ENCODE results near the gene TNNT3.
"Not testable (repeated sequence)": the region's sequence is repeated elsewhere in the genome, so short reads cannot be mapped to it uniquely, and the experiment has no call there.

TNNT3 gene

DNA sequence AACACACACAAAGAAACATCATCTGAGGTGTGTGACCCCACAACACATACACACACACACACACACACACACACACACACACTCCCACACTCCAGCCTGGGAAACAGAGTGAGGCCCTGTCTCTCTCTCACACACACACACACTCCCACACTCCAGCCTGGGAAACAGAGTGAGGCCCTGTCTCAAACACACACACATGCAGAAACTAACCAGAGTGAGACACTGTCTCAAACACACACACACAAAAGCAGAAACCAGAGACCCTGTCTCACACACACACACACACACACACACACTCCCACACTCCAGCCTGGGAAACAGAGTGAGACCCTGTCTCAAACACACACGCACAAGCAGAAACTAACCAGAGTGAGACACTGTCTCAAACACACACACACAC, 20.3 kb downstream of the TNNT3 start:
- DNase-seq; in situ Hi-C loops (cut with HindIII; ENCODE audit: low pct_ligation_motif_present, low pct_unique_long_range_greater_than_20kb, low sequenced_read_pairs): not testable (repeated sequence)

DNA sequence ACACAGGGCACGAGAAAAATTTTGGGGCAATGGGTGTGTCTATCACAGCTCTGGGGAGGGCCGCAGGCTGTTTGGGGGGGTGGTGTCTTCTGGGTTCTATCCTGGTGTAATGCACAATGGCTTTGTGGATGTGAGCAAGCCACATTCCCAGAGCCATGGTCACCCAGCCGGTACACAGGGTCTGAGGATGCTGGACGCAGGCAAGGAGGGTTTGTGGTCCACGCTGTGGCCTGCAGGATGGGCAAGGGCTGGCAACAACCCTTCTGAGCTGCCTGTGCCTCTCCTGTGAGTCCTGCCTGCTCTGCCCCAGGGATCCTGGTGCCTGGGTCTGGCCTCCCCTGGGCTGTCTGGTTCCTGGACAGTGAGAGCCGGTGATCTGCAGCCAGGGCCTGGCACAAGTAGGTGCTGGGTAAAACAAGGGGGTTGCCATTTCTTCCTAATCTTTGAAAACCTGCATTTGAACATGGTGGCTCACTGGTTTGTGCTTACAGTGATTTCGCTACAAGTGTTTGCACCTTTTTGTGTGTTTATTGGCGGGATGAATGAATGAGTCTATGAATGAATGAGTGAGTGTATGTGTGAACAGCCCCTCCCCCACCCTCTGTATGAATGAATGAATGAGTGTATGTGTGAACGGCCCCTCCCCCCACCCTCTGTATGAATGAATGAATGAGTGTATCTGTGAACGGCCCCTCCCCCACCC, 23.2 kb downstream of the TNNT3 start:
- DNase-seq: no peak
- in situ Hi-C loops (cut with HindIII; ENCODE audit: low pct_ligation_motif_present, low pct_unique_long_range_greater_than_20kb, low sequenced_read_pairs): no loop called here

DNA sequence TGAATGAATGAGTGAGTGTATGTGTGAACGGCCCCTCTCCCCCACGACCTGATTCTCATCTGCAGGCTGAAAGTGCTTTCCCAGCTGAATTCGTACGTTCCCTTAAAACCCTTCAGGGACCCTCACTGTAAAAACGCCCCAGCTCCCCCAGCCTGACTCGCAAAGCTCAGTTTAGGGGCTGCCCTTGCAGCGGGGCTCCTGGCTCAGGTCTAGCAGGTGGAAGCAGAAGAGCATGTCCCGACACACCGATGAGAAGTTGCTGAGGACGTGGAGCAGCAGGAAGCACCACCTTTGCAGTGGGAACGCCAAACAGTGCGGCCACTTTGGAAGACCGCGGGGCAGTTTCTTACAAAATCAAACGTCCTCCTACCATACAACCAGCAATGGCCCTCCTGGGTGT, 24.1 kb downstream of the TNNT3 start:
- no peak for DNase-seq
- in situ Hi-C loops (cut with HindIII; ENCODE audit: low pct_ligation_motif_present, low pct_unique_long_range_greater_than_20kb, low sequenced_read_pairs): no loop called here

DNA sequence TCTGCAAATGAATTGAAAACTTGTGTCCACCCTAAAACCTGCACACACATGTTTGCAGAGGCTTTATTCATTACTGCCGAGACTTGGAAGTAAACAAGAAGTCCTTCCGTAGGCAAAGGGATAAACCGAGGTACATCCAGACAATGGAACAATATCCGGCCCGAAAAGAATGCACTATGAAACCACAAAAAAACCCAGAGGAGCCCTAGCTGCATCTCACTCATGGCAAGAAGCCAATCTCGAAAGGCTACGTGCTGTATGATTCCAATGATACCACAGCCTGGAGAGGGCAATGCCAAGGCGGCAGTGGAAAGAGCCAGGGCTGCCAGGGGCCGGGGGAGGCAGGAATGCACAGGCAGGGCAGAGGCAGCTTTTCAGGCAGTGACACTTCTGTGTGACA, 24.5 kb downstream of the TNNT3 start:
- in situ Hi-C loops (cut with HindIII; ENCODE audit: low pct_ligation_motif_present, low pct_unique_long_range_greater_than_20kb, low sequenced_read_pairs): no loop called here
- DNase-seq: no peak

DNA sequence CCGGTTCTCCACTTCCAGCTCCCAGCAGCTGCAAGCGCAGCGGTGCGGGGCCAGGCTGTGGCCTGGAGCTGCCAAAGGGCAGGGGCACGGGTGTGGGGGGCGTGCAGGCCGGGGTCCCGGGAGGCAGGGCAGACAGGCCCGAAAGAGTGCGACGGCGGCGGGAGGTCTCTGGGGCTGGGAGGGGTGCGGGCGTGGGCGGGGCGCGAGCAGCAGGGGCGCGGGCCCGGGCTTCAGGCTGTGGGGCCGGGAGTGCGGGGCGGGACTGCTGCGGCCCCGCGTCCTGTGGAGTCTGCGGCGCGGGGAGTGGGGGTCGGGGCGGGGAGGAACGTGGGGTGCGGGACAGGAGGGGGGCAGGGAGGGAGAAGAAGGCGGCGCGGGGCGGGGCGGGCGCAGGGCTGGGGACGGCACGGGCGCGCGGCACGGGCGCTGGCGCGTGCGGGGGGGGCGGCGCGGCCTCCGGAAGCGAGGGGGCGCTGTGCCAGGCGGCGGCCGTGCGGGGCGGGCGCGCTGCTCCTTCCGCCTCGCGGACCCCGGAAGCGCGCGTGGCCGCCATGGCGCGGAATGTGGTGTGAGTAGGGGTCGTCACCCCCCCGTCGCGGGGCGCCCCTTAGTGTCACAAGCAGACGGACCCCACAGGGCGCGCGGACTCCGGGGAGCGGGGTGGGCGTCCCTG, 27.4 kb downstream of the TNNT3 start, which contains the start of gene MRPL23:
TSS of gene MRPL23 (plus strand) at position 521 of the 673 bp plus-strand sequence. CDS start at position 552, 31 bp downstream.
- in situ Hi-C loops (cut with HindIII; ENCODE audit: low pct_ligation_motif_present, low pct_unique_long_range_greater_than_20kb, low sequenced_read_pairs): no loop called here
- DNase-seq: no peak

DNA sequence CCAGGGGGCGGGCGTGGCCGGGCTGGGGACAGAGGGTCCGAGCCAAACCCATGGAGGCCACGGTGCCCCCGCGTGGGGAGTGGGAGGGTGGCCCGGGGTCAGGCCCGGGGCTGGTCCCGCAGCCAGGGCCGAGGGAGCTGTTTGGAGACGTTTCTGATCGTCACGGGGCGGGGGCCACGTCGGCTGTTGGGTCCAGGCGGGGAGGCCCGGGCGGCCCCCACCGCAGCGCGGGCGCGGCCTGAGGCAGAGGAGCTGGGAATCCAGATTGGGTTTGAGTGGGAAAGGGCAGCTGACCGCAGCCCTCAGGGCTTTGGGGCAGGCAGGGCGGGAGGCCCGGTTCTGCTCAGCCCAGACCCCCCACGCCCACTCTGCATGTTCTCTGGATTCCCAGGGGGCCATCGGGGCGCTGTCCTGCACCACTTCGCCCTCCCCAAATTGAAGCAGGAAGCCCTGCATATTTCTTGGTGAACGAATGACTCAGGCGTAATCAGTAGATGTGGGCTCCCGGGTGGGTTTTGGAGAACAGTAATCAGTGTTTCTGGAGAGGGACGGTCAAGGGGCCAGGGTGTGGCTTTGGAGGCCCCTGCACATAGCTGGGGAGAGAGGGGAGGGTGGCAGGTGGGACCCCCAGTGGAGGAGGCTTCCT, 28.2 kb downstream of the TNNT3 start:
- in situ Hi-C loops (cut with HindIII; ENCODE audit: low pct_ligation_motif_present, low pct_unique_long_range_greater_than_20kb, low sequenced_read_pairs): no loop called here

DNA sequence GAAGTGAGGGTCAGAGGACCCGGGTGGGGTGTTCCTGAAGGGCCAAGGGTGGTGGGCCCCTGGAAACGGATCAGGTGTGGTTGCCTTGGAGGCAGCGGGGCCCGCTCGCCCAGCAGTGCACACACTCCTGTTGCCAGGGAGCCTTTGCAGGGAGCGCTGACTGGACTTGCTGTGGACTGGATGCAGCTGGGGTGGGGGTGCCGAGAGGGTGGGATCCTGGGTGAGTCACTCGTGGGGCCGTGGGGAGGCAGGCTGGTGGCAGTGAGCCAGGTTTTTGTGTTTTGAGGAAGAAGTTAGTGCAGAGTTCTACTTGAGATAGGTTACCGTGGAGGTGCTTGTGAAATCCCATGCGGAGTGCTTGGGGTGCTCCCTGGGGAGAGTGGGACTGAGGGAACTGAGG, 28.9 kb downstream of the TNNT3 start:
- in situ Hi-C loops (cut with HindIII; ENCODE audit: low pct_ligation_motif_present, low pct_unique_long_range_greater_than_20kb, low sequenced_read_pairs): no loop called here
- DNase-seq: no peak

More for the DNA sequence above, 28.2 kb downstream of the TNNT3 start:
- no peak for DNase-seq

DNA sequence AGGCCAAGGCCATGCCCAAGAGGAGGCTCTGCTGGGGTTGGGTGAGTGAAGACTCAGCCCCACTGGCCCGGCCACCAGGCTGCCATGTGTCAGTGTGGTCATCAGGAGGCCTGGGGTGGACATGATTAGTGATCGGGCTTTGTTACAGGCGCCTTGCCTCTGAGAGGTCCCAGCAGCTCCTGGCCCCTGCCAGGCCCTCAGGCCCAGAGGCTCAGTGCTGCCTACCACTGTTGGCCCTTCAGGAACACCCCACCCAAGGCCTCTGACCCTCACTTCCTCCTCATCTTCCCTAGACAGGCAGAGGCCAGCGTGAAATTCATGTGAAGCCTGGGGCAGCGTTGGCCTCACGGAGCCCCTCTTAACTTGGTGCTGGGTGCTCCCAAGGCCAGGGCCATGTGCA, 29.8 kb downstream of the TNNT3 start:
- DNase-seq: no peak
- in situ Hi-C loops (cut with HindIII; ENCODE audit: low pct_ligation_motif_present, low pct_unique_long_range_greater_than_20kb, low sequenced_read_pairs): no loop called here

DNA sequence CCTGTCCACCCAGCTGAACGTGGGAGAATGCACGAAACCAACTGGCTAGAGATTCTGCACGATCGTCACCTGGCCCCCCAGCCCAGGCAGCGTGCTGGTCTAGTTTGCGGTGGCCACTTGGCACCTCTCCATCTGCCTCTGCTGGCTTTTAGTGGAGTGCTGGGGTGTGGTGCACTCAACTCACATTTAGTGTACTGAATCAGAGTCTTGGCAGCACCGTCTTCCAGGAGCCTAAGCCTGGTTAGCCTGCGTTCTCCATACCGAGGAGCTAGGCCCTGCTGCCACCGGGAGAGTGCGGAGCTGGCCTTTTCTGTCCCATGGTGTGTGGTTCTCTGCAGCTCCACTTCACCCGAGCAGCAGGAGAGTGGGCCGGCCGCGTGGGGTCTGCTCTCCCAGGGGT, 30.4 kb downstream of the TNNT3 start:
- no peak for DNase-seq
- in situ Hi-C loops (cut with HindIII; ENCODE audit: low pct_ligation_motif_present, low pct_unique_long_range_greater_than_20kb, low sequenced_read_pairs): no loop called here

DNA sequence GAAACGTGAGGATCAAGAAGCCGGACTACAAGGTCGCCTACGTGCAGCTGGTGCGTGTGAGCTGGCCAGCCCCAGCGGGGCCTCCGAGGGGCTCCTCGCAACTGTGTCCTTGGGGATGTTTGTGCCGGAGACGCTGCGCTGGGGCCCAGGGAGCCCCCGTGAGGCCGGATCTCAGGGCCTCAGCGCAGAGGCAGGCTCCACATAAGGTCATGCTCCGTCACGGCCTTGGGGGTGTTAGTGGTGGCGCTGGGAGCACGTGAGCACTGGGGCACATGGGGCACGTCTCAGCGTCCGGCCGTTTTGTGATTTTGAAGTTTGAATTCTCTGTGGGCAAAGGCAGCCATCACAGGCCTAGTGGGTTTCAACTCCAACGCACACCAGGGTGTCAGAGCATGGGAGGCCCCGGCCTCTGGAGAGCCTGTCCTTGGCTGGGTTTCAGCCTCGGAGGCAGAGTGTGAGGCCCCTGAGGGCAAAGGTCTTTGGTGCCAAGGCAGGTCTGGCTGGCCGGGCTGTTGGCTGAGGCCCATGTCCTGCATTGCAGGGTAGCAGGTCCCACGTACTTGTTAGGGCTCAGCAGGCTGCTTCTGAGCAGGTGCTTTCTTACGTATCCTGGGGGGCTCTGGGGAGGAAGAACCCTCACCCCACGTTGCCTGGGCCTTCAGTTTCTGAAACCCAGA, 33.4 kb downstream of the TNNT3 start:
- in situ Hi-C loops (cut with HindIII; ENCODE audit: low pct_ligation_motif_present, low pct_unique_long_range_greater_than_20kb, low sequenced_read_pairs): no loop called here
- DNase-seq: no peak

DNA sequence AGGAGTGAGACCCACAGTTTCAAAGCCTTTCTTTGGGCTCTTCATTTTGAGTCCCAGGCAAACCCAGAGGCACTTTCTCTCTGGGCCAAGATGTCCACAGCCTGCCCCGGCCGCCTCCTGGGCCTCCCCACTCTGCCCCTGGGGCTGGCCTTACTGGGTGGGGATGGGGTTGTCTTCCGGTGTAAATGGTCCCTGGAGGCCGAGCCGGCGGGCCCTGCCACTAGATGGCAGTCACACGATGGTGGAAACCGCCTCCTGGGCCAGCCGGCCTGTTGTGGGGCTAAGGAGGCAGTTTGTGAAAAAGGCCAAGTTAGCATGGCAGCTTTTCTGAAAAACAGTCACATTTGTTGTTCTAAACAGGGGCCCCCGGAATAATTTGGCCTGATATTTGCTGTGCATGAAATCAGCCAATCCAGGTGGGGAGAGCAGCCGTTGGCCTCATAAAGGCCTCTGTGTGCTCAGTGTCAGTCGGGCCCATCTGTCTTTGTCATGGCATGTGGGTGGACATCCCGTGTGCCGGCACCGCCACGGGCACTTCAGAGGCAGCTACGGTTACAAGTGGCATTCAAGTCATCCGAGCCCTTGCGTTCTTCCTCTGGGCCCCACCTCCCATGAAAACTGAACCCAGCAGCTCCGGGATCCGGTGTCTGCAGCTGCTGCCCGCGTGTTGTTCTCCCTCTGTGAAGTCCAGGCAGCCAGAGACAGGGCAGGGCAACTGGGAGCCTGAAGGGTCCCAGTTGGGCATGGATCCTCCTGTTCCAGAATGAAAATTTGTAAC, 34.2 kb downstream of the TNNT3 start:
- in situ Hi-C loops (cut with HindIII; ENCODE audit: low pct_ligation_motif_present, low pct_unique_long_range_greater_than_20kb, low sequenced_read_pairs): no loop called here
- no peak for DNase-seq

DNA sequence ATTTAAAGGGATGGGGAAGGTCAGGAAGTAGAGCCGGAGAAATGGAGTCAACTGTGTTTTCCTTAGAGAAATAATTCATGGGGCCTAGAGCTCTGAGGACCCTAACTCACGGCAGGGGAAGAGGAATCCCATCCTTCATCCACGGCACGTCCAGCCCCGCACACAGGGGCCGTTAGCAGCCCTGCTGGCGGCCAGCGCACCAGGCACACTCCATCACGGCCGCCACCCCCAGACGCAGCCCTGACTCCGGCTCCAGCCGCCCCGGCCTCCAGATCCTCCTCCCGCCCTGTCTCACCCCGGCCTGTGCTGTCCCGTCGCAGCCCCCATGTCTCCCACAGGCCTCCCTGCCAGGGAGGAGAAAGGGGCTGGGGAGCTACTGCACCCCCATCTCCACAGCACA, 38.9 kb downstream of the TNNT3 start:
- in situ Hi-C loops (cut with HindIII; ENCODE audit: low pct_ligation_motif_present, low pct_unique_long_range_greater_than_20kb, low sequenced_read_pairs): no loop called here
- DNase-seq: no peak

DNA sequence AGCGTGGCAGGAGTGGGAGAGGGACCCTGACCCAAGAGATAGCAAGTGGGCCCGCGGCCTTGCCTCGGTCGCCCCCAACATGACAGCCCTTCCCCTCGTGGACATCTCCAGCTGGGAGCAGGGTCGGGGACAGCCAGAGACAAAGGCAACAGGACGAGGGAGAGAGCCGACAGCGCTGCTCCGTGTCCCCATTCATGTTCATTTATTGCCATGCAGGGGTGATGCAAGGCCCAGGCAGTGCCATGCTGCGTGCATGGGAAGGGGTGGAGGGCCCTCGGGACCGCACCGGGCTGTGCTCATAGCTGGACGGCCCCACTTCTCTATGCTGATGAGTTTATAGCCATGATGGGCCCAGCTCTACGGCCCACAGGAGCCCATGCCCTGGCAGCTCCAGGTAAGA, 40.3 kb downstream of the TNNT3 start:
- in situ Hi-C loops (cut with HindIII; ENCODE audit: low pct_ligation_motif_present, low pct_unique_long_range_greater_than_20kb, low sequenced_read_pairs): no loop called here

DNA sequence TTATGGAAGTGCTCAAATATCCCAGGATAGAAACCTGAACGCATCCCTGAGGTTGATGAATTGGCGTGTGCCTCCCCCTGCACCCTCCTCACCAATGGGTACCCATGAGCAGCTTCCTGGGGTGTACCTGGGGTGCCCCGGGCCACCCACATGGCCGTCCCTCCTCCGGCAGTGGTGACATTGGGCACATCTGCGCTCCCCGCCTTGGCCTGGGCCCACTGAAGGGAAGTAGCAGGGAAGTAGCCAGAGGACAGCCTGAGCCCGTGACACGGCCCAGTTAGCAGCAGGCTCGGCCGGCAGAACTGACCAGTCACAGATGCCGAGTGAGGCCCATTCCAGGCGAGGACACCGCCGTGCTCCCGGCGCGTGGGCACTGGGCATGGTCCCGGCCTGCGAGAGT, 44.4 kb downstream of the TNNT3 start:
- DNase-seq: no peak
- in situ Hi-C loops (cut with HindIII; ENCODE audit: low pct_ligation_motif_present, low pct_unique_long_range_greater_than_20kb, low sequenced_read_pairs): no loop called here

More for the DNA sequence above, 40.3 kb downstream of the TNNT3 start:
- DNase-seq: no peak

DNA sequence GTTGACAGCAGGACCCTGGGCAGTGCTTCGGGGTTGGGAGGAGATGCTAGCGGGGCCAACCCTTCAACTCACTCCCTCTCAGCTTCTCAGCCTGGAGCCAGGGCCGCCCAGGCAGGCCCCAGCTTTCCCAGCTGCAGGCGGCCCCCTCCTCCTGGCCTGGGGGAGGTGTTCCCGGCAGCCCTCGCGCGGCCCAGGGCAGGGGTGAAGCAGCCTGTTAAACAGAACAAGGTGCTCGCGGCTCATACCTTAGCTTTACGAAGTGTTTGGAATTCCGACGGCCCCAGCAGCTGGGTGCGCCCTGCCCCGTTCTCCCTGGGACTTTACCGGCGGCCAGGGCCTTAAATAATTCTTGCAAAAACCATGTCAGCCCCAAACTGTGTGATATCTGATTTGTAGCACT, 44.8 kb downstream of the TNNT3 start:
- in situ Hi-C loops (cut with HindIII; ENCODE audit: low pct_ligation_motif_present, low pct_unique_long_range_greater_than_20kb, low sequenced_read_pairs): no loop called here
- no peak for DNase-seq

DNA sequence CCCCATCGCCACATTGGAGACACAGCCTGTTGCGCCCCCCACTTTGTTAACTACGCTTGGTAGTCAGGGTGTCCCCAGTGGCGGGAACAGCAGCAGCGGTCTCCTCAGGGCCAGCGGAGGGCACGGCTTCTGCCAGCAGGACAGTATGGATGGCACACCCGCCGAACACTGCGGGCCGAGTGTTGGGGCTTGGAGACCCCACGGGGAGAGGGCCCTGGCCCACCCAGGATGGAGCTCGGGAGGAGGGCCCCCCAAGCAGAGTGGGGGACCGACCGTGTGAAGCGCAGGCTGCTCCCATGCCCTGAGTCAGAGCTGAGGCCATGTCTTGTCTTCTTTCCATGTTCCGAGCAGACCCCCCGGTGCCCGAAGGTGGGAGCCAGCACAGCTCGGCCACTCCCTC, 45.5 kb downstream of the TNNT3 start:
- DNase-seq: no peak
- in situ Hi-C loops (cut with HindIII; ENCODE audit: low pct_ligation_motif_present, low pct_unique_long_range_greater_than_20kb, low sequenced_read_pairs): no loop called here

DNA sequence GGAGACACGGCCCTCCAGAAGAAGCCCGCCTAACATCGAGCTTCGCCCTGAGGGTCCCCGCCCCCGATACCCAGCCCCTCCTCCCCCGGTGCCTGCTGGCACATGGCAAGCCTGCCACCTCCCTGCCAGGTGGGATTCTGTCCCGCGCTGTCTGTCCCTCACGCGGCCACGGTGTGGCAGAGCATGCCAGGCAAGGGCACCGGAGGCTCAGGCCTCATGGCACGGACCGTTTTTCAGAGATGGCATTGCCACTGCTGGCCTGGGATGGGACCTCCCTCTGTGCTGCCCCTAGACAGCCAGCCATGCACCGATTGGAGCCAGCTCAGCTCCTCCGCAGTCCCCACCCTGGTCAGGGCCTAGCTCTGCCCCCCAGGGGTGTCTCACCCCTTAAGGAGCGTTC, 47.0 kb downstream of the TNNT3 start:
- in situ Hi-C loops (cut with HindIII; ENCODE audit: low pct_ligation_motif_present, low pct_unique_long_range_greater_than_20kb, low sequenced_read_pairs): no loop called here
- DNase-seq: no peak

DNA sequence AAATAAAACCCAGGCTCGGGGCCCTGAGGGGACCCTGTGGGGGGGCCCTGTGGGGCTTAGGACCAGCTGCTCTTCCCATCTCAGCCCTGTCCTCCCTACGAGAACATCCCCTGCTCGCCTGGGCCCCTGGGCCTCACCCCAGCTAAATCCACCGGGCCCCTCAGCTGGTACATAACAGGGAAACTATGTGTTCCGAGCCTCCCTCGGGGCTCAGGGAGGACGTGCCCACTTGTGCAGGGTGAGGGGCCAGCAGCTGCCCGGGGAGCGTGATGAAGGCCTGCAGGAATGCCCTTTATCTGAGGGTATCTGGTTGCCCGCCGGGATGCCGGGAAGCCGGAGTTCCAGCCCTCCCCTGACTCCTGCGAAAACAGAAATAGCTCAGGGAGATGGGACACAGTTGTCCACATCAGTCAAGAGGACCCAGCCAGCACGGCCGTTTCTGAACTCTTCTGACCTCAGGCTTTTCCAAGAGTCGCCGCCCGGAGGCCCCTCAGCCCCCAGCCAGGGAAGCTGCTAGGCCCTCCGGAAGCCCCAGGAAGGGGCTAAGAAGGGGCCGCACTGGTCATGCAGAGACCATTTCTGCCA, 48.2 kb downstream of the TNNT3 start:
- no peak for DNase-seq
- in situ Hi-C loops (cut with HindIII; ENCODE audit: low pct_ligation_motif_present, low pct_unique_long_range_greater_than_20kb, low sequenced_read_pairs): no loop called here
